Calu3 (cell line): ENCODE data around the gene CHKB. TPM values are rescaled to one million over a fixed set of nuclear protein-coding genes. Genes with fewer than 3 reads are reported as not detected.

Experiments
- BruUV-seq: library from RNA; stranded (reverse); fragments of 400-500 nt; replicated peaks from 2 replicates; lab custom pipeline; 2021; lab: Mats Ljungman, UMichigan
- CTCF ChIA-PET: fragments of 300-600 bp; sonication (Branson Sonifier 250); formaldehyde crosslinking; loops from one replicate; lab custom pipeline; 2022; ENCODE audit warnings: antibody characterized with exemption; lab: Charles Lee
- DNase-seq: peaks from one replicate; pipeline ENCODE4 v3.0.0; 2022
- H3K27ac Mint-ChIP-seq: one replicate; pipeline ENCODE4 v1.8.0; 2022; ENCODE audit warnings: mixed read lengths; ENCODE audit not compliant: unreplicated experiment
- H3K27me3 Mint-ChIP-seq: one replicate; pipeline ENCODE4 v1.8.0; 2022; ENCODE audit warnings: mixed read lengths; ENCODE audit not compliant: unreplicated experiment
- H3K36me3 Mint-ChIP-seq: one replicate; pipeline ENCODE4 v1.8.0; 2022; ENCODE audit warnings: mild to moderate bottlenecking, moderate library complexity, mixed read lengths; ENCODE audit not compliant: insufficient read depth, unreplicated experiment
- H3K4me1 Mint-ChIP-seq: one replicate; pipeline ENCODE4 v1.8.0; 2022; ENCODE audit warnings: mild to moderate bottlenecking, low read depth, mixed read lengths; ENCODE audit not compliant: unreplicated experiment
- H3K4me3 Mint-ChIP-seq: one replicate; pipeline ENCODE4 v1.8.0; 2022; ENCODE audit warnings: mild to moderate bottlenecking, low read depth, moderate library complexity, mixed read lengths; ENCODE audit not compliant: unreplicated experiment
- H3K9me3 Mint-ChIP-seq: one replicate; pipeline ENCODE4 v1.8.0; 2022; ENCODE audit warnings: low read depth, mixed read lengths; ENCODE audit not compliant: unreplicated experiment
- CTCF ChIP-seq: fragments of 200-600 bp; IDR thresholded peaks from one replicate; pipeline ENCODE4 v1.8.0; 2022; ENCODE audit warnings: antibody characterized with exemption; ENCODE audit not compliant: unreplicated experiment
- intact Hi-C: fragments of 100-400 bp; cut with micrococcal nuclease; formaldehyde crosslinking; loops from one replicate; pipeline ENCODE4 v1.10.0; 2022; ENCODE audit not compliant: unreplicated experiment
- total RNA-seq: library from RNA; stranded (reverse); gene quantifications from 2 replicates; pipeline ENCODE4 v1.2.3, GENCODE V29; 2022

Gene CHKB
- total RNA-seq, 1 experiment from 2014 or later, result 80.9 TPM

DNA sequence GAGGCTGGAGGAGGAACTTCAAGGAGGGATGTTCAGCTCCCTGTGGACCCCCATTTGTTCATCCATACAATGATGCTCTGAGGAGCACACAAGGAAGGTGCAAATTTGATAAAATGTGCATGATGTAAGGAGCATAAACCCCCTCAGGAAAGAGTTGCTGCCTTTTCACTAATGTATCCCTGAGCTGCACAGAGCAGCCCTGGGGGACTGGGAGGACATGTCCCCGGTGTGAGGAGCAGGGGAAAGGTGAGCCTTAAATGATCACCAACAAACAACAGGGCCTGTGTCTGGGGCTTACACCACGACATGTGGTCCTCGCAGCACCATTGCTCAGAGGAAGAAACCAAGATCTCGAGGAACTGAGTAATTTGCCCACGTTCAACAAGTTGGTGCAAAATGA lies 14.4 kb upstream of the CHKB start:
- no peak overlapping the region for H3K27ac Mint-ChIP-seq
- intact Hi-C loops, result no loop called here
- no peak for DNase-seq
- no TSS peak for BruUV-seq
- peaks cover 24% of the 10 kb centered on the region for H3K27me3 Mint-ChIP-seq
- H3K36me3 Mint-ChIP-seq, result peaks cover 11% of the 10 kb centered on the region
- H3K9me3 Mint-ChIP-seq, result no peaks in the 10 kb centered on the region
- TF ChIP-seq CTCF, result no peak
- no peak overlapping the region for H3K4me3 Mint-ChIP-seq
- CTCF ChIA-PET, result interaction anchor here (0.5 kb wide), 1 partner anchor 106 kb away, joined by 3 read pairs; no protein-coding TSS in a partner anchor
- no peaks in the 10 kb centered on the region for H3K4me1 Mint-ChIP-seq

DNA sequence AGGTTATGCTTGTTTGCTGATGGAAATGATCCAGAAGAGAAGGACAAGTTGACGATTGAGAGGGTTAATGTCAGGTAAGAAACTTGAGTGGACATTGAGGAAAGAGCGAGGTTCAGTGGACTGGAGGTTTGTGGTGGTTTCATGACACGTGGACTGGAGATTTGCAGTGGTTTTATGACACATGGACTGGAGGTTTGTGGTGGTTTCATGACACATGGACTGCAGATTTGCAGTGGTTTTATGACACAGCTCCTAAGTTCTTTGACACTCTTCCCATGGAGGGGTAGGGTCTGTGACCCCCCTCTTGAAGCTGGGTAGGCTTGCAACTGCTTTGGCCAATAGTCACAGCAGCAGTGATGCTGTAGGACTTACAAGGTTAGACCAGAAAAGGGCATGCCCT lies 12.5 kb upstream of the CHKB start:
- BruUV-seq, result no TSS peak
- Mint-ChIP-seq H3K9me3 (no peaks in the 10 kb centered on the region), H3K27ac (no peak overlapping the region), H3K4me3 (no peak overlapping the region), H3K36me3 (peaks cover 4% of the 10 kb centered on the region), H3K4me1 (no peaks in the 10 kb centered on the region), H3K27me3 (peaks cover 11% of the 10 kb centered on the region)
- intact Hi-C loops, result no loop called here
- TF ChIP-seq CTCF, result no peak
- CTCF ChIA-PET, result no interaction called here
- DNase-seq, result no peak

DNA sequence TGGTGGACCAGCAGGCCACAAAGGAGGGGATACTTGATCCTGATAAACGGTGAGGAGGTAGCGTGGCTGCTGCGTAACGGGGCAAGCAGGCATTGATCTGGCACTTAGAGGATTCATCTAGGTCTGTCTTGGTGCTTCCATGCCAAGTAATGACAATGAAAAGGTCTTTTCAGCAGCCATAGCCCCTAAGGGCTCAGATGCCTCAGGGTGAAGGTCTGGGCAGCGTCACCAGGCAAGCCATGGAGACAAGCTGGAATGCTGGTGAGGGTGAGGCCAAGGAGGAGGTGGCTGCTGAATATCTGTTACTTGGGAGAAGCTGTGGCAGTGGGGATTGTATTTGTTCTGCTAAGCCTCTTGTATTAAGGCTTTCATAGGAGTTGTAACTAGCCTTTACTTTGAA lies 4.8 kb upstream of the CHKB start:
- TF ChIP-seq CTCF, result no peak
- no peaks in the 10 kb centered on the region for H3K9me3 Mint-ChIP-seq
- intact Hi-C loops, result no loop called here
- H3K4me1 Mint-ChIP-seq, result no peaks in the 10 kb centered on the region
- no peak for DNase-seq
- H3K36me3 Mint-ChIP-seq, result peaks cover 35% of the 10 kb centered on the region
- BruUV-seq, result no TSS peak
- no peaks in the 10 kb centered on the region for H3K27me3 Mint-ChIP-seq
- no peak overlapping the region for H3K4me3 Mint-ChIP-seq
- CTCF ChIA-PET, result no interaction called here
- H3K27ac Mint-ChIP-seq, result no peak overlapping the region

GRCh38 chr22:50586416-50586815 lies 3.8 kb upstream of the CHKB start:
- Mint-ChIP-seq H3K27ac (no peak overlapping the region), H3K36me3 (peaks cover 44% of the 10 kb centered on the region)
- CTCF ChIA-PET, result no interaction called here

More at GRCh38 chr22:50586416-50586815, 3.8 kb upstream of the CHKB start:
- intact Hi-C loops, result no loop called here
- no peak for DNase-seq
- BruUV-seq, result no TSS peak
- Mint-ChIP-seq H3K4me3 (no peak overlapping the region), H3K27me3 (no peaks in the 10 kb centered on the region), H3K9me3 (no peaks in the 10 kb centered on the region), H3K4me1 (no peaks in the 10 kb centered on the region)
- TF ChIP-seq CTCF, result no peak
